Coronary artery (tissue), 2 donors: Measurements from ENCODE around the gene PLBD2.

ENCODE experiments used
- DNase-seq: peaks from one replicate; pipeline ENCODE4 v3.0.0-alpha.2; 2017; ENCODE audit warnings: low spot score
- H3K27ac ChIP-seq, 2 donors: fragments of 200-600 bp; sonication (generic); one replicate each; pipeline ENCODE4 v1.5.1; 2016 to 2019
- H3K4me3 ChIP-seq: fragments of 200-600 bp; sonication (generic); 2 replicates; pipeline ENCODE4 v1.5.1; 2016; ENCODE audit warnings: mild to moderate bottlenecking, moderate library complexity
- CTCF ChIP-seq: fragments of 200-600 bp; sonication (generic); IDR thresholded peaks from one replicate; pipeline ENCODE4 v1.5.1; 2019; ENCODE audit warnings: antibody characterized with exemption

The PLBD2 gene

GRCh38 chr12:113405694-113406093 lies 47.3 kb downstream of the PLBD2 start:
- Histone ChIP-seq H3K27ac (no peak overlapping the region), H3K4me3 (no peak overlapping the region)
- DNase-seq = no peak
- TF ChIP-seq CTCF = no peak

GRCh38 chr12:113407931-113408600 lies 49.7 kb downstream of the PLBD2 start:
- DNase-seq = no peak
- H3K4me3 ChIP-seq = no peak overlapping the region
- H3K27ac ChIP-seq = no peak overlapping the region
- TF ChIP-seq CTCF = no peak

GRCh38 chr12:113408756-113409298 lies 50.4 kb downstream of the PLBD2 start:
- no peak for DNase-seq
- no peak overlapping the region for H3K27ac ChIP-seq
- no peak for TF ChIP-seq CTCF
- H3K4me3 ChIP-seq = no peak overlapping the region

GRCh38 chr12:113409462-113410124 lies 51.2 kb downstream of the PLBD2 start:
- no peak for DNase-seq
- Histone ChIP-seq H3K4me3 (no peak overlapping the region), H3K27ac (no peak overlapping the region)
- no peak for TF ChIP-seq CTCF

- DNase-seq = no peak
- Histone ChIP-seq H3K4me3 (no peak overlapping the region), H3K27ac (no peak overlapping the region)
- no peak for TF ChIP-seq CTCF
Measured at GRCh38 chr12:113413488-113413939, 55.1 kb downstream of the PLBD2 start.

GRCh38 chr12:113414519-113415038 lies 56.2 kb downstream of the PLBD2 start:
- DNase-seq = no peak
- TF ChIP-seq CTCF = no peak
- Histone ChIP-seq H3K4me3 (no peak overlapping the region), H3K27ac (no peak overlapping the region)
